Cardiac fibroblast (primary cell): Measurements from ENCODE around the gene MACROH2A1.

Experiments
- DNase-seq, 2 donors: peaks; one replicate each; pipeline versions ENCODE4 v3.0.0 to v3.0.0-alpha.2; 2010; ENCODE audit warnings: low read depth in 2 of 2
- H3K4me3 ChIP-seq, 2 donors: replicated peaks in 1 of 2; 1 replicate in 1 of 2; 2 replicates in 1 of 2; pipeline ENCODE4 v1.5.1; 2011; ENCODE audit warnings: low read depth in 2 of 2, low read length in 2 of 2, mild to moderate bottlenecking in 2 of 2, moderate library complexity in 1 of 2
- CTCF ChIP-seq: IDR thresholded peaks from one replicate; pipeline ENCODE4 v1.5.1; 2011; ENCODE audit warnings: low read depth, mild to moderate bottlenecking, low read length, inconsistent platforms

Gene MACROH2A1

GRCh38 chr5:135348918-135349317 lies 50.1 kb downstream of the MACROH2A1 start:
- TF ChIP-seq CTCF, result no peak
- DNase-seq, result no peak
- H3K4me3 ChIP-seq, result no peak overlapping the region

DNA sequence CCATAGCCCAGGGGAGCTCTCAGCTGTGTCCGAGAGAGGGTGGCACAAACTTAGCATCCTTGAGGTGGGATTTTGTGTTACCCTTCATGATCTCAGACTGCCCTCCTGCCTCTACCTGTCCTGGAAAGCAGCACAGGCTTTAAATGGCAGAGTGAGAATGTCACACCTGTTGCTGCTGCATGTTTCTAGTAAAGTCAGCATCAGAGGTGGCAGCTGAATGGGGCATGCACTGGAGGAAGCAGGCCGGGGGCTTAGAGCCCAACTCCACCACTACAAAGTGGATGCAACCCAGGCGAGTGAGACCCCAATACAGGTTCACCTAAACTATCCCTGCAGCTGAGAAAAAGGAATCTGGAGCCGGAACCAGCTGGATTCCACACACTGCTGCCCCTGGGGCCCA lies 51.6 kb downstream of the MACROH2A1 start:
- no peak for TF ChIP-seq CTCF
- no peak overlapping the region for H3K4me3 ChIP-seq
- DNase-seq, result no peak

DNA sequence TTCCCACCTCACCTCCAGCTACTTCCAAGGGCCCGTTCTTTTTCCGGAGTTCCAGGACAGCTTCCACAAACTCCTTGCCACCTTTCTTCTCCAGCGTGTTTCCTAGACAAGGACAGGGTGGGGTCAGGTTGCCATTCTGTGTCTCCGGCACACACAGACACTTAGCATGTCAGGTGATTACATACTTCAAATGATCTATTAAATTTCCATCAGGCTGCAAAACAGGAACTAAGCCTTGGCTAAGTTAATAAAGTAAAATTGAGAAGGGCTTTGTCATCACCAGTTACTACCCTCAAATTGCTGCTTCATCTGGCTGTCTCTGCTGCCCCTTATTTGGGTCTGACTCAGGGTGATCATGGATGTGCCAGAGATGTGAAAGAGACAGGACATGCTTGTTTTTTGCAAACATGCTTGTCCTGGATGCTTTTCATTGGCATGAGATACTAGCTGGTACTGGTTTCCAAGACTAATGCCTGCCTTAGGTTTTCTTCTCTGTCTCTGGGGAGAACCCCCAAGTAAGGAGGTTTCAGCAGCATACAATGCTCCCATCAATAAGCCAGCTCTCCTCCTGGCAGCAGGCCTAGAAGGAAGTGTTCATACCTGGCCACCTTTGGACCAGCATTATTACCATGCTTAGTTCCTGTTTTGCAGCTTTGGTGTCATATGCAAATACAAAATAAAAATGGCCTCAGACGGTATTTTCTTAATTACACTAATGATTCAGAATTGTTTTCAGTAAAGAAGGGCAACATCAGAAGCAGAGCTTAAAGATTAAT lies 52.9 kb downstream of the MACROH2A1 start:
- DNase-seq, result no peak
- H3K4me3 ChIP-seq, result no peak overlapping the region
- no peak for TF ChIP-seq CTCF

DNA sequence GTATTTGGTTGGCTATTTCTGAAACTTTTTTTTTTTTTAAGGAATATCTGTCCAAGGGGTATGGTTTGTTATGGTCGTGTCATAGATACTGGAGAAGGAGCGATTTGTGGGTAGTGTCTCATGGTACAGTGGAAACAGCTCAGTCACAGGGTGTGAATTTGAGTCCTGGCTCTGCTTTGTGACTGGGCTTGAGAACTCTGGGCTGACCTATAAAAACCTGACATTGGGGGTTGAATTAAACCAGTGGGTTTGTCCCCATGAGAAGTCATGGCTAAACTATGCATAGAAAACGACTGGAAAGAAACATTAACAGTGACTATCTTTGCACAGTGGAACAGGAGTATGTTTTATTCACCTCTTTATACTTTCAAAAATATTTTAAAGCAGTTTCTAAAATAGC lies 54.7 kb downstream of the MACROH2A1 start:
- no peak for DNase-seq
- no peak overlapping the region for H3K4me3 ChIP-seq
- TF ChIP-seq CTCF, result no peak

DNA sequence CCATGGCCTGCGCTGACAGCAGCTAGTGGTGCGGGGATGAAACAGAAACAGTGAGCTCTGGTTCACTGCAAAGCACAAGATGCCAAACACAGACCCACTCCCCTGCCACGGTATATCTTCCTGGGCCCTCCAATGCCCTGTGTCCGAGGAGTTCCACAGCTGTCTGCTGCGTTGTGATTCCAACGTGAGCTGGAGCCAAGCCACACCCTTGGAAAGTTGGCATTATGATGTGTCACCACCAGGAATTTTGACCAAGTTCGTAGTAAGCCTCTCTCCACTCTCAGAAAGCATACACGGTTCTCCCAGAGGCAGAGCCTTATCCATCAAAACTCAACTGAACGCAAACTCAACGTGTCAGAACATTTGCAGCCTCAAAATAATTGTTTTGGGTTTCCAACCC lies 55.6 kb downstream of the MACROH2A1 start:
- no peak for DNase-seq
- H3K4me3 ChIP-seq, result no peak overlapping the region
- TF ChIP-seq CTCF, result no peak

DNA sequence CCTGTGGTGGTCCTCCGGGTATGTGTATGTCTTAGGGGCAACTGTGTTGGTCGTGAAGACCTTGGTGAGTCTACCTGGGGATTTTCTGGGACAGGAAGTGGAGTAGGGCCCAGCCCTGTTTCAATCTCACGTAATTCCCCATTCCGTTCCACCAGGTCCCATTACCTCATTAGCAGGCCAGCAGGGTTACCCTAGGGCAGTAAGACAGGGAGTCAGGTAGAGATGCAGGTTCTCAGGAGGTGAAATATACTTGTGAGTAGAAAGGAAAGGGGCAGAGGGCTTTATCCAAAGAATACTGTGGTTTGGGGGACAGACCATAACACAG lies 56.5 kb downstream of the MACROH2A1 start:
- H3K4me3 ChIP-seq, result no peak overlapping the region
- no peak for TF ChIP-seq CTCF

More for the DNA sequence above, 56.5 kb downstream of the MACROH2A1 start:
- DNase-seq, result no peak
